Activated T-helper 9 cell treated with anti-CD3 and anti-CD28 coated beads, Interleukin-2, amount 50 U/mL, for 16 hours (primary cell): Measurements from ENCODE around the gene ITPRID2.

Source experiments
- DNase-seq: peaks from one replicate; pipeline ENCODE4 v3.0.0-alpha.2; 2020; ENCODE audit warnings: low read depth

Gene ITPRID2

DNA sequence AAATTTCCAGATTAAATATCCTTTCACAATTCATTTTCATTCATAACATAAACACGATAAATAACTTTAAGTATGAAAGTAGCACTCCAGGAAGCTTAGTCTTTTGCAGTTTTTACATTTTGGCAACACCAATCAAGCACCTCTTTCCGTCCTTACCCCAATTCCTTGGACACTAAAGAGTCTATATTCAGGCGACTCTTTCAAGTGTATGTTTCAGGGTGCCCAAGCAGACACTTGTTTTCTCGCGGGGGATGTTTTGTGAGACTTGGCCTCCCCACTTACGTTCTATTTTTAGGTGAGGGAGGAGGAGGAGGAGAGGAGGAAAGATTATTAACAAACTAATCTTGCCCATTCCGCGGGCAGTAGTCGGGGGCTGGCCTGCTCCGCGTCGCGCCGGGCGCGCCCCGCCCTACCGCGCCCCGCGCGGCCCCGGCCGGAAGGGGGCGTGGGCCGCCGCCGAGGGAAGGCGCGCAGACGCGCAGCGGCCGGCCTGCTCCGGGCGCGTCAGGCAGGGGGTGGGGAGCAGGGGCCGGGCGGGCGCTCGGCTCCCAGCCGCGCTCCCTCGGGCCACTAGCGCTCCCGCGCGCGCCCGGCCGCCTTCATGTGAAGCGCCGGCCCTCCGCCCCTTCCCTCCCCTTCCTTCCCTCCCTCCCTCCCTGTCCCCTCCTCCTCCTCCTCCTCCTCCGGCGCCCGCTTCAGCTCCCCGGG, at the start of gene ITPRID2:
Gene ITPRID2, plus strand, starts transcription at position 473 of the 708 bp plus-strand sequence. CDS start 337 bp downstream, outside the sequence.
- DNase-seq, result peak; percentile 47

DNA sequence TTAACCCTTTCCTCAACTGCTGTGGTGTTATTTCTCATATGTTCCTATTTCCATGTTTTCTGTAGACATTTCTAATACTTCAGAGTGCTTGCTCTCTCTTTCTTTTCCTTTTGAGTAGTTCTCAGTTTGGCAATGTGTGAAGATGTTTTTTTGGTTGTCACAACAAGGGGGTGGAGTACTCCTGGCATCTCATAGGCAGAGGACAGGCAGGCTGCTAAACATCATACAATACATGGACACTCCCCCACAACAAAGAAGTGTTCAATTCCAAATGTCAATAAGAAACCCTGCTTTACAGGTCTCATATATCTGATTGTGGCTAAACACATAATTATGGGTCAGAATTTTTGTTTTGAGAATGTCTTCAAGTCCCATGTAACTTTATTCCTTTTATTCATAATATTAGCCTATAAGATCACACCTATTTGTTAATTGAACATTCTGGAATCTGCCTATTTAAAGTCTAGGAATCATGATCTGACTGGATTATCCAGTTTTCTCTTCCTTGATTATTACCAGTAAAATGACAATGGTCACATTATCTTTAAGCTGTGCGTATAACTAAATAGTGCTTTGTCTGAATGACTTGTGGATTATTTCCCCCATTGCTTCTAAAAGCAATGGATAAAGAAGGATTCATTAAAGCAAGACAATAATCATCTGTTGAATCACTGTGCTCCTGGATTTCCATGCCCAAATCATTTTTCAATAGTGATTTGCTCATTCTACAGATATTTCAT, 46.8 kb upstream of the ITPRID2 start:
- no peak for DNase-seq

DNA sequence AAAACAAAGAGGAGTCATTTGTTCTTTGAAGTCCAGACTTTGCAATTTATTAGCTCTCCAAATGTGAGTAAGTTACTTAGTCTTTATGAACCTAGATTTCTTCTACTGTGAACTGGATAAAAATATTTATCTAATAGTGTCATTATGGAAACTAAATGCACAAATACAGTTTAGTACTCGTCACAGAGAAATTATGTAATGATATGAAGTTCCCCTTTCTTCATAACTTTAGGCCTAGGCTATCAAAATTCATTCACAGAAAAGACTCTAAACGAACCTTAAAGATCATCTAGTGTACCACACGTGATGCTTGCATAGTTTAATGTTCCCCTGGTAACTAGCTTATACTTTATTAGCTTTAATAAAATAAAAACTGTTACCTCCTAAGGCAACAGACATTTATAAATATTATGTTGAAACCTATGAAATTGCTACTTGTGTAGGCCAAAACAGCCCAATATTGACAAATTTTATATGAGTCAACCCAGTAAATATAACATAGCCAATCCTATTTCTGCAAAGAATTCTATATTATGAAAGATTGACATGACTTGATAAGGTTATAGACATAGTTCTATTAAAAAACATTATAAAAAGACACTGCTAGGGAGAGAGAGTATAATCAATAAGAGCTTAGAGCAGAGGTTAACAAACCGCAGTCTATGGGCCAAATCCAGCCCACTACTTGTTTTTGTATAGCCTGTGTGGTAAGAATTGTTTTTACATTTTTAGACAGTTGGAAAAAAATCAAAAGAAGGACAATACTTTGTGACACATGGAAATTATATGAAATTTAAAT, 44.9 kb upstream of the ITPRID2 start:
- no peak for DNase-seq

DNA sequence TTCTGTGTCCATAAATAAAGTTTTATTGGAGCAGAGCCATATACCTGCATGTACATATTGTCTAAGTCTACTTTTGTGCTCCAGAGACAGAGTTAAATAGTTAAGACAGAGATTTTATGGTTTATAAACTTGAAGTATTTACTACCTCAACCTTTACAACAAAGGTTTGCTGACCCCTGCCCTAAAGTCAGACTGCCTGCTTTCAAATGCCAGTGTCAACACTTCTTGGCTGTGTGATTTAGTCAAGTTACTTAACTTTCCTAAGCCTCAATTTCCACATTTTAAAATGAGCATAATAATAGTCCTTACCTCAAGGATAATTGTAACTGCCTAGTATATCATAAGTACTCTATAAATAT, 44.4 kb upstream of the ITPRID2 start:
- no peak for DNase-seq

DNA sequence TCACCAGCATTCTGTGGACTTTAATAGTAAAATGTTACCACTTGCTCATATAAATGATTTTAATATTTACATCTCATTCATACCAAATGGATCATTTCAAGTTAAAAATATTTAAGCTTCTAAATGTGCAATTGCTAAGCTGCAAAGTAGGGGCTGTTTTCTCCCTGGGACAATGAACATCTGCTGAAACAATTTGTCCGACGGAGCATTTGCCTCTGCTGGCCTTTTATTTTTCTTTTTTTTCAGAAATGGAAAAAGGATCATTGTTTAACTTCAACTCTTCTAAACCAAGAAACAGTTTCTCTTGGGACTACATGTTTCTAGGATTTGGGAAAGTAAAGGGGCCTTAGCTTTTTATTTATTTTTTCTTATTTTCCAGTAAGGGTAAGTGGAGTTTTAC, 43.8 kb upstream of the ITPRID2 start:
- no peak for DNase-seq

DNA sequence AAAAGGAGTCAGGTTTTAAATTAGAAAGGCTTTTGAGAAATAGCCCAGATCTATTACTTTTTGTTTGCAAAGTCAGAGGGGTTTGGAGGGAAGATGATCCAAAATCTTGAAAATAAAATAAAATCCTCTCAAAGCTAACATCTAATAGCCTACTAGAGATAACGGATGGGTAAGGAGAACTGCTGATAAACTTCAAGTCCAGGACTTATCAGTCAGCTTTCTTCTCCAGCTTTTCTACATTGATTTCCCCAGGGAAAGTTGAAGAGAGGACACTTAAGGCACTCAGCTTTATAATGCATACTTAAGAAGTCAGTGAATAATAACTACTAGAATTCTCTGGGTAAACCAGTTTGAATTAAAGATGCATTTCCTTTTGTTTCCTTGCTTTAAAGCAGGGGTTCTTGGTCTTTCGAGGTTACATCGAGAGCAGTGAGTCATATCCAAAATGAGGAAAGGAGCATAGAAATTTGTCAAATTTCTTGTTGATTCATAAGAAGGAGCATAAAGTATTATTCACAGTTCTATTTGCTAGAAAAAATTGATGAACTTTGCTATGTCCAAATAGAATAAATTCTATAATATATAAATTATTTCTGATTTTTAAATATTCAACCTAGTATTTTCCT, 43.2 kb upstream of the ITPRID2 start:
- no peak for DNase-seq

DNA sequence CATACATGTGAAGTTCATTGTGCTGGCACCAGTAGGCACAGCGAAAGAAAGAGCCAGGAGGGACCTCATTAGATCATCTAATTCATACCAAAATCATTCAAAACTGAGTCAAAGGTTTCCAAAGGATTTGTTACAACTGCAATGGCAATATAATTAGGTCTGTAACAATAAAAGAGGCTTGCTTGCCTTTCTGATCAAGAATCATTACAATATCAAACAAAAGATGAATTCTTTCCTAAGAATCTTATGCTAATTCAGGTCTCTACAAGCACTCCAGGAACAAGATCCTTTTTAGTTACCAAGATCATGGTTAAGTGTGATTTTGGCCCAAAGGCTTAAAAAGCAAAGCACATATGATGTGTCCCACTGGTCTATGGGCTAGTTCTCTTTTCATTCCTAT, 41.9 kb upstream of the ITPRID2 start:
- no peak for DNase-seq

DNA sequence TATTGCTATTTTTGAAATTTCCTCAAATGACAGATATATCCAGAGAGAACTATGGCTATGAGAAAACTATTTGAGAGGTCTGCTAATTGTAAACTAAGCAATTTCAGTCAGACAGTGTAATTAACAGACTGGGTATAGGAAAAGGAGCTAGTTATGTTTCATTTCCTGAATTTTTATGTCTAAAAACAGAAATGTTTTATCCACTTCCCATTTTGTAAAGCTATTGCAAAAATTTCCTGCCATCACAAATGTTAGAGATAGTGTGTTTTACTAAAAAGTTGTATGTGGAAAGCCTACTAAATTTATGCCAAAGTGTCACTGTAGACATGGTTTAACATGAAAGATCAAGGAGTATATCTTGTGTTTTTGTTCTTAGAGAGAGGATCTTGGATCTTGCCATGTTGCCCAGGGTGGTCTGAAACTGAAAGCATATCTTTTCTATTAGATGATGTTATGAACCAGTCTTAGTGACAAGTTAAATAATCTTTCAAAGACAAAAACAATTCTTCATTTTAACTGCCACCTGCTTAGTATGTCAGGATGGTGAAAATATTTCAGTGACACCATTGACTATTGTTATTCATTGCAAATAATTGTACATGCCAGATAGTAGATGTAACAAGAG, 40.5 kb upstream of the ITPRID2 start:
- DNase-seq, result no peak

DNA sequence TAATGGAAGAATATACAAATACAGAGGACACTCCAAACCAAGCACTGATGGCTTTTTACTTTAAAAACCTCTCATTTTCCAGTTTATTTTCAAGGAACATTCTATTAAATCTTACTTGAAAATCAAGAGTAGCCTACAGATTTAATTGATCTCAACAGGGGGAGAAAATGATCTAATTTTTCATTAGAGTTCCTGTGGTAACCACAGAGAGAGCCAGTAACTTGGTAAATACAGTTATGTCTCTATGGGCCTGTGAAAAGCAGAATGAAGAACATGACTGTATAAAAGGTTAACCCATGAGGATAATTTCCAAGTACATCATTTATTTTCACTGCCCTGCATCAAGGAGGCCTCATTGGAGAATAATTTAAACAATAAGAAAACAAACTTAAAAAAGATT, 39.8 kb upstream of the ITPRID2 start:
- DNase-seq, result no peak

DNA sequence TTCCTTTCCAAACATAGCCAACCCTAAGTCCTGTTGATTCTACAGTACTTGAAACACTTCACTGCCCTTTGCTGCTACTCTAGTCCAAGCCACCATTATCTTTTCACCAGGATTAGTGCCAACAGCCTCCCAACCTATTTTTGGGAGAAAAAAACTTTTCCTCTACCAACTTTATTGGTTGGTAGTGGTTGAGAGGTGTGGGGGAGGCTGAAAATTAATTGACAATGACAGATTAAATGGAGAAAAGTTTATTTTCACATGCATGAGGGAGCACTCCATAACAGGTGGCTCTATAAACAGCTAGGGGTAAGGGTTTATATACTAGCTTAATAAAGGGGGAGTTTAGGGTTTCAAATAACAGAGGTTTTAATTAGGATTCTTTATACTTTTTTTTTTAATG, 37.8 kb upstream of the ITPRID2 start:
- DNase-seq, result no peak

DNA sequence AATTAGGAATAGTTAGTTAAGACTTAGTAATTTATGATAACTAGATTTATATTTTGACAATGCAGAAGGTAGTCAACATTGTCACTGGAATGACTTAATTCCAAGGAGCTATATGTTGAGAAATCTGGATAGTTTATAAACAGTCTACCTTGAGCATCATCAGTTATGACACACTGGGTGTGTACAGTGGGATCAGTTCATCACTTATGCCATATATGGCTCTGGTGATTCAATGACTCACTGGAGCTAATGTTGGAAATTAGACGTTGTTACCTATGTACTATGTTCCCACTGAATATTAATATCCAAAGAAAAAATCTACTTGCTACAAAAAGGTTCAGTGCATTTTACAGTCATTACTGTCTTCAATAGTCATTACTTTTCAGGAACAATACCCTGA, 34.0 kb upstream of the ITPRID2 start:
- no peak for DNase-seq

DNA sequence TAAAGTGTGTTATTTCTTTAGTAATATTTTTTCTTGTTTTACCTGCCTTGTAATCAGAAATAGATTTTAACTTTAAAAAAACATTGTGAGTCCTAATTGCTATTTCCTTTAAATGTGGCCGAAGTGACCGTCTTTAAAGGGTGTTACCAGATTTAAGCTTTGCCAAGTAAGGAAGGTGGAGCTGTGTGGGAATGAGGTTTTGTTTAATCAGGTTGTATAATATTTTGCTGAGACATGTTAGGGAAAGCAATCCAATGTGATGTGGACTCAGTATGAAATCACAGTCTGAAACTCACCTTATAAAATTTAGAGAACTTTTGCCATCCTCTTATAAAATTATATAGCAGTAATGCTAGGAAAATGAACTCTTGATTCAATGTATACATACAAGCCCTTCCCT, 32.9 kb upstream of the ITPRID2 start:
- DNase-seq, result no peak

DNA sequence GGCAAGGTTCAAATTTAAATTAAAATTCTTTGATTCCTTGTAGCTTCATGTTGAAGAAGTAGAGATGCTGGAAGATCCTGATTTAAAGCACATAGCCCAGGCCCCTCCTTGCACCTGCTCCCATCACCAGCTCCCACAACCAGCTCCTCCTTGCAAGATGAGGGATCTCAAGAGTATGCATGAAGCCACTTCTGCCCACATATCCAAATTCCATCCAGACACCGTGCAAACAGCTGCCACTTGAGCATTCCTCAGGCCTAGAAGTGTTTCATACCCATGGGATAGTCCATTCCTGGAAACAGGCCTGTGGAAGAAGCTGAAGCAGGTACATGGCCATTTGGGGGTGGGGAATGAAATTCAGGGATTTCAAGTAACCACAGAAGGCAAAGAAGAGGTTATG, 32.4 kb upstream of the ITPRID2 start:
- DNase-seq, result no peak

DNA sequence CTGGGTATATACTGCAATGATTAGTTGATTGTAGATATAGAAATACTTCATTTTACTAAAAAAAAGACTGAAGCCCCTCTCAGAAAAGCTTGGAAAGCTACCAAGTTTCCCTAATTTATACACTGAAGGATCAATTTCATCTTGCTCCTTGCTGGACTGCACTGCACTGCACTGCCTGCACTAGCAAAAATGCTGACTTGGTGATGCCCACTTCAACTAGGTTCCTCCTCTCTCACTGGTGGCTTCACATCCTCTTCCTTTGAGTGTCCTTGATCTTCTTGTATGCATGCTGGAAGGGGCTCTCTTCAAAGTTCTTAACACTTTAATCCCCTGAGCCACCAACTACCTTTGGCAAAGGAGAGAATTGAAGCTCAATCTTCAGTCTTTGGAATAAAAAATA, 31.7 kb upstream of the ITPRID2 start:
- DNase-seq, result no peak

DNA sequence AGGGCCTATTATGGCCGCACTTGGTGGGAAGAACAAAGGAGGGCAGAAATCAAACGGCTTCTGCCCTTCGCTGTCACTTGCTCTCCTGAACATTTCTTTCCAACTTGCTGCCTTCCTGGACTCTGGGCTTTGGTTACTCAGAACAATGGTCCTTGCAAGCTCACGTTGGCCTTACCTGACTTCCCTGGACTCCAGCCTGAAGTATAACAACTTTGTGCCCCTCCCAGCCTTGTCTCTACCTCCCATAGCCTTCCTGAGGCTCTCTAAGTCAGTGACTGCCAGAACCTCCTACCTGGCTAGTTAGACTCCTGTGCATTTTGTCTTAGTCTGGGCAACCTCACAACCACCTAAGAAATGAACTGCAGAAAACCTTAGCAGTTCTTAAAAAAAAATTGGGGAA, 30.2 kb upstream of the ITPRID2 start:
- no peak for DNase-seq

DNA sequence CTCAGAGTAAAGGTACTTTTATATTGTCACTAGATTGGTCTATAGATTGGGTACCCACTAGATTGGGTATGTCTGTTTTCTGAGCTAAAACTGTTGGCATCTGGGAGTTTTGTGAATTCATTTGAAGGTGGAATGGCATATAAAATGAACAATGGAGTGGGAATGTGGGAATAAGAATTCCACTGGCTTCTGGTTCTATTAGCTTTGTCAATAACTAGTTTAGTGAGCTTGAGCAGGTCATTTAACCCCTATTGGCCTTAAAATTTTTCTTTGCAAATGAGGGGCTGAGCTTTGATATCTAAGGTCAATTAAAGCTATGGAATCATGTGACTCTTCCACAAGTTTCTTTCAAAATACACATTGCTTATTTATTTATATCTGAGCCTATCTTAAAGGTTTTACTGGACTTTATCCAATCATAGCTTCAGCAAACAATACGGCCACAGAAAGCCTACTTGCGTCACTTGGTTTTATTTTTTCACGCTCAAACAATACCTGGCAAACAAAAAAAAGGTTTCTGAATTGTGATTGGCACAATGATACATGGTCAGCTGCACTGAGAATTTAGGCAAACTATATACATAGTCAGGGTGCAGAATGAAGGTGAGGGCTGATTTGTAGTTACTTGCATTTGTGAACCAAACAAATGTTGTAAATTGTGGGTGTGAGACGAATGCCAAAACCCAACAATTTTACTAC, 28.8 kb upstream of the ITPRID2 start:
- DNase-seq, result no peak

DNA sequence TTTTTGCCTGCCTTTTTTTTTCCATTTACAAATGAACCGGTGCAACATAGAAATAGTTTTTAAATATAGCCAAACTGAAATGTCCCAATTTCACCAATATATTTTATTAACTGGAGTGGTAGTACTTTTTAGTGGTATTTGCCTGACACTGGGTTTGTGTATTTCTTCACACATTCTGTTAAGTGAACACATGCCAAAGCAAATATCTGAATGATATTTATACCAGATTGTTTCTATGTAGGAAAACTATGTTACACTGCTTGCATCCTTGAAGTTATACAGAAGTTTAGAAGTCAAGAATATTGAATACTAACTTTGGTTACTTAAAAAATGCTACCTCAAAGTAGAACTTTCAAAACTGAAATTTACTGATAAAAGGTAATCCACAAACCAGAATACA, 19.4 kb upstream of the ITPRID2 start:
- no peak for DNase-seq

DNA sequence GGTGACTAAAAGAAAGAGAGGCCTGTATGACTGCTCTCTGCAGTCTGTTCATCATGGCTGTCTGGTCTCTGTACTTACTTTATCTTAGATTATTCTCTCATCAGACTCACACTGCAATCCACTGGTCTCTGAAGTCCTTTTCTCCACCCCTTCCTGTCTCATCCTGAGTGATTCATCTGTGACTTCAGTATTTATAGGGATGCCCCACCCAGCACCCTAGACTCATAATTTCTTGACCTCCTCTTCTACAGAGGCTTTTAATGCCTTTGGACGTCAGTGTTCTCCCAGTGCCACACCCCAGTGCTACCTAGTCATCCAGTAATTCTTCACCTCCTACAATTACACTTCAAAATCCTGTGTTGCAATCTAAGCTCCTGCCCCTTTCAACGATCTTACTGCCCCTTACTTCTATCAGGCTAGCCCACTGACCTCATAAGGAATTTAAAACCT, 14.9 kb upstream of the ITPRID2 start:
- no peak for DNase-seq

DNA sequence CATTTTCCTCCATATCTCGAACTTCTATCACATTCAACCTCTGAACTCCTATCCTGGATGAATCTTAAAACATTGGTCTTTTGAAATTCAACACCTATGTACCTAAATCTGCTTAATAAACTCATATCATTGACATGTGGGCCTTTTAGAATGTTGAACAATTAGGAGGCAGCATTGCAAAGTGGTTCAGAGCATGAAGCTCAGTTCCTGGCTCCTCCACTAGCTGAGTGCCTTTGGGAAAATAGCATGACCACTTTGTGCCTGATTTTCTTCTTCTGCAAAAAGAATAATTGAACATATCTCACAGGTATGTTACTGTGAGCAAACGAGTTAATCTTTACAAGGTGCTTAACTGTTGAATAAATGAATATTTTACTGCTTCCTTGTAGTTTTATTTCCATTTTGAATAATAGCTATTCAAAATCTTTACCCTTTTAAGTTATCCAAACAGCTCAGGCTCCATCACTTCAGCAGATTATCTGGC, 14.3 kb upstream of the ITPRID2 start:
- DNase-seq, result no peak

DNA sequence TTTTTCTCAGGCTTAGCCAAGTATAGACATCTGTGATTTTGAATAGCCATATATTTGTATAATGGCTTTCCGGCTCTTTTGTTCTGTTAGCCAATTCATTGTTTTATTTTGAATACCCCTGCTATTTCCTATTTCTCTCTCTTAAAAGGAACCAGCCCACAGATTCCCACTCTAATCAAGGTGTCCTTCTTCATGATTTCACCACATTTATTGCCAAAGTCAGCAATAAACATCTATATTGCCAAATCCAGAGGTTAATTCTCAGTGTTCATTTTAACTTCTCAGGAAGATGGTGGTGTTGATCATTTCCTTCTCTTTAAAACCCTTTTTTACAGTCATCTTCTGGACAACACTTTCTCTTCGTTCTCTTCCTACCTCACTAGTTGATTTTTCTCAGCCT, 13.1 kb upstream of the ITPRID2 start:
- DNase-seq, result no peak

DNA sequence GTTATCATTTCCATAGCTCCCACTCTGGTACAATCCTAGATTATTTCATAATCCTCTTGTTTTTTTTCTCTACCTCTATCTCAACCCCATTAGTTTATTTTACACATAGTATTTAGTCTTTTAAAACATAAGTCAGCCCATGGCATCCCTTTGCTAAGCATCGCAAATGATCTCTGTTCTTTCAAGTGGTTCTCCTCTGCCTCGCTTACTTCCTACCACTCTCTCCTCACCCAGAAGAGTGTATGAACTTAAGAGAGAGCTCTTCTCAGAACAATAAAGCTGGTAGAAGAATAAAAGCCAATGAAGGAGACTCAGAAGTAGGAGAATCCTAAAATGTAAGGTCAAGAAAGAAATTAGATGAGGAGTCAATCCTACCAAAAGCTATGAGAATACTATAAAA, 12.2 kb upstream of the ITPRID2 start:
- DNase-seq, result no peak
